Measurements from ENCODE around the gene CASKIN2. TPM values are rescaled to one million over a fixed set of nuclear protein-coding genes. Genes with fewer than 3 reads are reported as not detected.
"Not testable (repeated sequence)": the region's sequence is repeated elsewhere in the genome, so short reads cannot be mapped to it uniquely, and the experiment has no call there.

CASKIN2 gene
- total RNA-seq, 3 donors from 2014 or later, result 27.8 to 44.5 (median 33.8) TPM

GRCh38 chr17:75524269-75524969 lies 9.1 kb upstream of the CASKIN2 start:
- Histone ChIP-seq H3K4me3 (peak overlapping the region; percentile 80), H3K9me3 (no peaks in the 10 kb centered on the region), H3K36me3 (ENCODE audit: low read depth) (peaks cover 7% of the 10 kb centered on the region), H3K4me1 (ENCODE audit: low read depth) (peaks cover 13% of the 10 kb centered on the region)
- intact Hi-C loops (cut with DNase I, micrococcal nuclease), result no loop called here
- TF ChIP-seq CTCF (IDR thresholded peaks at IDR 0.05), result no peak
- ATAC-seq (no peak), DNase-seq (peak in 1 of 3 donors; percentile 54)

- no peaks in the 10 kb centered on the region for H3K9me3 ChIP-seq
Measured at GRCh38 chr17:75523647-75524046, 8.3 kb upstream of the CASKIN2 start.

GRCh38 chr17:75521951-75522727 lies 6.8 kb upstream of the CASKIN2 start:
- ATAC-seq (no peak), DNase-seq (peak in 1 of 3 donors; percentile 51)
- Histone ChIP-seq H3K4me3 (no peak overlapping the region), H3K9me3 (no peaks in the 10 kb centered on the region), H3K36me3 (ENCODE audit: low read depth) (peaks cover 7% of the 10 kb centered on the region), H3K4me1 (ENCODE audit: low read depth) (peaks cover 14% of the 10 kb centered on the region)
- TF ChIP-seq CTCF (IDR thresholded peaks at IDR 0.05), result no peak
- intact Hi-C loops (cut with DNase I, micrococcal nuclease), result no loop called here

More at GRCh38 chr17:75523647-75524046, 8.3 kb upstream of the CASKIN2 start:
- TF ChIP-seq CTCF (IDR thresholded peaks at IDR 0.05), result no peak
- DNase-seq (peak in 1 of 3 donors; percentile 54), ATAC-seq (no peak)
- intact Hi-C loops (cut with DNase I, micrococcal nuclease), result no loop called here
- H3K4me3 ChIP-seq, result no peak overlapping the region
- H3K36me3 ChIP-seq (ENCODE audit: low read depth), result peaks cover 7% of the 10 kb centered on the region
- peaks cover 13% of the 10 kb centered on the region for H3K4me1 ChIP-seq (ENCODE audit: low read depth)

- H3K4me1 ChIP-seq (ENCODE audit: low read depth), result peaks cover 14% of the 10 kb centered on the region
- TF ChIP-seq CTCF (IDR thresholded peaks at IDR 0.05), result no peak
- H3K9me3 ChIP-seq, result no peaks in the 10 kb centered on the region
- peaks cover 7% of the 10 kb centered on the region for H3K36me3 ChIP-seq (ENCODE audit: low read depth)
- DNase-seq, result no peak
- ATAC-seq, result no peak
- intact Hi-C loops (cut with DNase I, micrococcal nuclease), result no loop called here
- H3K4me3 ChIP-seq, result no peak overlapping the region
Measured at GRCh38 chr17:75521290-75521689, 6.0 kb upstream of the CASKIN2 start.

GRCh38 chr17:75520413-75520812 lies 5.1 kb upstream of the CASKIN2 start:
- ATAC-seq; intact Hi-C loops (cut with DNase I, micrococcal nuclease); H3K4me3 ChIP-seq; H3K36me3 ChIP-seq (ENCODE audit: low read depth); DNase-seq; H3K9me3 ChIP-seq: not testable (repeated sequence)
- peaks cover 14% of the 10 kb centered on the region for H3K4me1 ChIP-seq (ENCODE audit: low read depth)

- no peak for TF ChIP-seq CTCF (IDR thresholded peaks at IDR 0.05)
- Histone ChIP-seq H3K4me1 (ENCODE audit: low read depth) (peaks cover 17% of the 10 kb centered on the region), H3K4me3 (no peak overlapping the region), H3K36me3 (ENCODE audit: low read depth) (peaks cover 3% of the 10 kb centered on the region), H3K9me3 (no peaks in the 10 kb centered on the region)
- intact Hi-C loops (cut with DNase I, micrococcal nuclease), result loop anchor here in 1 of 2 donors (10.0 kb wide), 1 partner anchor 94 kb away; no protein-coding TSS in a partner anchor
- DNase-seq (no peak), ATAC-seq (no peak)
Measured at GRCh38 chr17:75518983-75519537, 3.7 kb upstream of the CASKIN2 start.
